Neutrophil (primary cell): ENCODE results near the gene KREMEN1.

ENCODE experiments used
- H3K27ac ChIP-seq: fragments of 200-600 bp; sonication (generic); 2 replicates; pipeline ENCODE4 v1.5.1; 2016; ENCODE audit warnings: mild to moderate bottlenecking, moderate library complexity
- H3K27me3 ChIP-seq: fragments of 200-600 bp; sonication (generic); 2 replicates; pipeline ENCODE4 v1.6.0; 2016; ENCODE audit warnings: mild to moderate bottlenecking
- H3K36me3 ChIP-seq: fragments of 200-600 bp; sonication (generic); 2 replicates; pipeline ENCODE4 v1.5.1; 2017
- H3K4me1 ChIP-seq, 2 experiments: fragments of 200-600 bp in 1 of 2; sonication (generic) in 1 of 2; 1 replicate in 1 of 2; 2 replicates in 1 of 2; pipeline versions ENCODE4 v1.5.1 to v1.6.1; 2013 to 2016; ENCODE audit warnings: low read depth in 1 of 2, low read length in 1 of 2, mild to moderate bottlenecking in 1 of 2, moderate library complexity in 1 of 2; ENCODE audit not compliant: control insufficient read depth in 1 of 2, insufficient read depth in 1 of 2
- H3K4me3 ChIP-seq, 2 experiments: fragments of 200-600 bp in 1 of 2; sonication (generic) in 1 of 2; 1 replicate in 1 of 2; 2 replicates in 1 of 2; pipeline ENCODE4 v1.5.1; 2013 to 2016; ENCODE audit warnings: low read depth in 1 of 2, low read length in 1 of 2, mild to moderate bottlenecking in 1 of 2, moderate library complexity in 1 of 2
- H3K9me3 ChIP-seq: fragments of 200-600 bp; sonication (generic); 2 replicates; pipeline ENCODE4 v1.5.1; 2016
- TF ChIP-seq, protein P1 (sequence below): fragments of 200-600 bp; sonication (generic); IDR thresholded peaks from 2 replicates; pipeline ENCODE4 v1.5.1; 2016; ENCODE audit warnings: antibody characterized with exemption

KREMEN1 gene

DNA sequence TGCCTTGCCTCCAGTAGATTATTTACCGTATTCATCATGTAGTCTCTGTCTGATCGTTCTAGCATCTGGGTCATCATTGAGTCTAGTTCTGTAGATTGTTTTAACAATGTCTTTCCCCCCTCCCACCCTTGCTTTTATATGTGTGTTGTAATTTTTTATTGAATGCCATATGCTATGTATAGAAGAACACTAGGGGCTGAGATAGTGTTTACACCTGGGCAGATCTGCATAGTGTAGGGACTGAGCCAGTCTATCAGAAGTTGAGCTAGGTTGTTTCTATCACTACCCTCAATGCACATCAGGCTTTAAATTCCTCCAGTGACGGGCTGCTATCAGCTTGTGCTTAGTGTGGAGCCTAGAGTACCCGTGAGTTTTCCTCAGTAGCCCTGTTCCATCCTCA, 61.6 kb downstream of the KREMEN1 start:
- Histone ChIP-seq H3K27me3 (peaks cover 16% of the 10 kb centered on the region), H3K36me3 (peaks cover 8% of the 10 kb centered on the region), H3K4me1 (no peaks in the 10 kb centered on the region), H3K4me3 (no peak overlapping the region), H3K9me3 (no peaks in the 10 kb centered on the region), H3K27ac (no peak overlapping the region)
- TF ChIP-seq, protein P1, sequence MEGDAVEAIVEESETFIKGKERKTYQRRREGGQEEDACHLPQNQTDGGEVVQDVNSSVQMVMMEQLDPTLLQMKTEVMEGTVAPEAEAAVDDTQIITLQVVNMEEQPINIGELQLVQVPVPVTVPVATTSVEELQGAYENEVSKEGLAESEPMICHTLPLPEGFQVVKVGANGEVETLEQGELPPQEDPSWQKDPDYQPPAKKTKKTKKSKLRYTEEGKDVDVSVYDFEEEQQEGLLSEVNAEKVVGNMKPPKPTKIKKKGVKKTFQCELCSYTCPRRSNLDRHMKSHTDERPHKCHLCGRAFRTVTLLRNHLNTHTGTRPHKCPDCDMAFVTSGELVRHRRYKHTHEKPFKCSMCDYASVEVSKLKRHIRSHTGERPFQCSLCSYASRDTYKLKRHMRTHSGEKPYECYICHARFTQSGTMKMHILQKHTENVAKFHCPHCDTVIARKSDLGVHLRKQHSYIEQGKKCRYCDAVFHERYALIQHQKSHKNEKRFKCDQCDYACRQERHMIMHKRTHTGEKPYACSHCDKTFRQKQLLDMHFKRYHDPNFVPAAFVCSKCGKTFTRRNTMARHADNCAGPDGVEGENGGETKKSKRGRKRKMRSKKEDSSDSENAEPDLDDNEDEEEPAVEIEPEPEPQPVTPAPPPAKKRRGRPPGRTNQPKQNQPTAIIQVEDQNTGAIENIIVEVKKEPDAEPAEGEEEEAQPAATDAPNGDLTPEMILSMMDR: no peak

DNA sequence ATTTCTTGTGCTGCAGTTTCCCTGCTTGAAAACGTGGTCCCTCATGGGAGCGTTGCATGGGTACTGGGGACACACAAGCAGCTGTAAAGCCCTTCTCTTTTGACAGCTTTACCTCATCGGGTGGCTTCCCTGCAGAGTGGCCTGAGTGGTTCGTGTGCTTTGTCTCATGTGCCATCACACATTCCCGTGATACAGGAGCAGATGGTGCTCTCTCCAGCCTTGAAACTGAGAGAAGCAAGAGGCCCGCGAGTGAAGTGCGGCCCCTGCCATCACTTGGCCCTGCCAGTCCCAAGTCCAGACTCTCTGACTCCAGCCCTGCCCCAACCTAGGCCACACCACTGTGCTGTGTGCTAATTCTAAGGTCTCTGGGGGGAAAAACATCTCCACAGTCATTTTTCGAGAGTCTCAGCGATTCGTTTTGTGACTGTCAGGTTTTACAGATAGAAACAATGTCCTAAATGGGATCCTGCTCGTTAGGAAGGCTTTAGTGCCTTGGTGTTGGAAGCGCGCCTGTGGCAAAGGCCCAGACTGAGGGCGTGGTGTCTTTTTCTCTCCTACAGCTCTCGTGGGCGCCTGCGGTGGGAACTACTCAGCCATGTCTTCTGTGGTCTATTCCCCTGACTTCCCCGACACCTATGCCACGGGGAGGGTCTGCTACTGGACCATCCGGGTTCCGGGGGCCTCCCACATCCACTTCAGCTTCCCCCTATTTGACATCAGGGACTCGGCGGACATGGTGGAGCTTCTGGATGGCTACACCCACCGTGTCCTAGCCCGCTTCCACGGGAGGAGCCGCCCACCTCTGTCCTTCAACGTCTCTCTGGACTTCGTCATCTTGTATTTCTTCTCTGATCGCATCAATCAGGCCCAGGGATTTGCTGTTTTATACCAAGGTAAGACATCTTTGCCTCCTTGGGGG, 64.2 kb downstream of the KREMEN1 start:
- H3K36me3 ChIP-seq: peaks cover 16% of the 10 kb centered on the region
- TF ChIP-seq, protein P1: no peak
- H3K27ac ChIP-seq: no peak overlapping the region
- peaks cover 0 to 3% of the 10 kb centered on the region in 2 experiments for H3K4me1 ChIP-seq
- H3K27me3 ChIP-seq: peaks cover 16% of the 10 kb centered on the region
- no peaks in the 10 kb centered on the region for H3K9me3 ChIP-seq
- H3K4me3 ChIP-seq: no peak overlapping the region

DNA sequence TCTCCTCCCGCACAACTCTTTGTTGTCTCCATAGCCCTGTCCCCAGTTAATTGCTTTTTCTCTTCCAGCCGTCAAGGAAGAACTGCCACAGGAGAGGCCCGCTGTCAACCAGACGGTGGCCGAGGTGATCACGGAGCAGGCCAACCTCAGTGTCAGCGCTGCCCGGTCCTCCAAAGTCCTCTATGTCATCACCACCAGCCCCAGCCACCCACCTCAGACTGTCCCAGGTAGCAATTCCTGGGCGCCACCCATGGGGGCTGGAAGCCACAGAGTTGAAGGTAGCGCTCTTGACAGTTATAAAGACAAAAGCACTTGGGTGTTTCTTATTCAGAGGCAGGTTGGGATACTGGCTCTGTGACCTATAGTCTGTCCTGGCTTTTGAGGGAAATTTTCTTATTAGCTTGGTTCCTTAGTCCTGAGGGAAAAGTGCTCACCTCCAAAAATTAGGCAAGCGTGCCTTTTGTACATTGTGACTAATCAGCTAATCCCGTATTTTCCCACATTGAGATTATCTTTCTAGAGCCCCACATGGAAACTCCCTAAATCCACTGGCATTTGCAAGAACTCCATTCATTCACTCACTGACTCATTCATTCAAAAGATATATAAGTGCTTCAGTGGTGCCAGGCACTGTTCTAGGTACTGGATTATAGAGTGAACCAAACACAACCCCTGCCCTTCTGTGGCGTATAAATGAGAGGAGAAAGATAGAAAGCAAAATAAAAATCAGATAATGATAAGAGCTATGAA, 65.9 kb downstream of the KREMEN1 start:
- Histone ChIP-seq H3K36me3 (peaks cover 21% of the 10 kb centered on the region), H3K27ac (no peak overlapping the region), H3K9me3 (no peaks in the 10 kb centered on the region), H3K27me3 (peaks cover 16% of the 10 kb centered on the region), H3K4me1 (peaks cover 0 to 3% of the 10 kb centered on the region in 2 experiments), H3K4me3 (no peak overlapping the region)
- TF ChIP-seq, protein P1: no peak

GRCh38 chr22:29139965-29140782, 67.3 kb downstream of the KREMEN1 start:
- Histone ChIP-seq H3K27ac (no peak overlapping the region), H3K36me3 (peaks cover 21% of the 10 kb centered on the region), H3K27me3 (peaks cover 6% of the 10 kb centered on the region), H3K4me3 (no peak overlapping the region), H3K9me3 (no peaks in the 10 kb centered on the region), H3K4me1 (peaks cover 0 to 3% of the 10 kb centered on the region in 2 experiments)
- TF ChIP-seq, protein P1: no peak

- Histone ChIP-seq H3K27me3 (no peaks in the 10 kb centered on the region), H3K36me3 (peaks cover 21% of the 10 kb centered on the region), H3K4me3 (no peak overlapping the region), H3K4me1 (peaks cover 0 to 3% of the 10 kb centered on the region in 2 experiments), H3K9me3 (no peaks in the 10 kb centered on the region), H3K27ac (no peak overlapping the region)
- TF ChIP-seq, protein P1: no peak
These were observed 68.3 kb downstream of the KREMEN1 start for GRCh38 chr22:29141078-29141688.
